HepG2 (cell line): ENCODE data around the gene PKD1L1. TPM values are rescaled to one million over a fixed set of nuclear protein-coding genes. Genes with fewer than 3 reads are reported as not detected.

ENCODE experiments used
- GFI1 ChIP-seq: sonication (generic); formaldehyde crosslinking; IDR thresholded peaks from 2 replicates; pipeline ENCODE4 v1.5.0; 2020; ENCODE audit warnings: missing genetic modification reagents, mild to moderate bottlenecking, borderline replicate concordance
- HDAC2 ChIP-seq: sonication (generic); formaldehyde crosslinking; IDR thresholded peaks from 2 replicates; pipeline ENCODE4 v1.4.0; 2020; ENCODE audit warnings: missing genetic modification reagents
- HOXA9 ChIP-seq: sonication (generic); formaldehyde crosslinking; IDR thresholded peaks from 2 replicates; pipeline ENCODE4 v1.8.1; 2022; ENCODE audit warnings: missing genetic modification reagents, mild to moderate bottlenecking, moderate library complexity, borderline replicate concordance
- JDP2 ChIP-seq: sonication (generic); formaldehyde crosslinking; IDR thresholded peaks from 2 replicates; pipeline ENCODE4 v1.8.1; 2022; ENCODE audit warnings: missing genetic modification reagents, borderline replicate concordance
- NR2F6 ChIP-seq, 2 experiments: IDR thresholded peaks; 2 replicates each; pipeline ENCODE4 v1.6.1; 2016; ENCODE audit warnings: antibody characterized with exemption in 1 of 2, mild to moderate bottlenecking in 1 of 2
- NR3C1 ChIP-seq: sonication (generic); formaldehyde crosslinking; IDR thresholded peaks from 2 replicates; pipeline ENCODE4 v1.4.0; 2020; ENCODE audit warnings: missing genetic modification reagents
- SMARCC2 ChIP-seq: fragments of 450-650 bp; IDR thresholded peaks from 2 replicates; pipeline ENCODE4 v1.6.1; 2017; ENCODE audit warnings: antibody characterized with exemption, mild to moderate bottlenecking
- TOPORS ChIP-seq: sonication (generic); formaldehyde crosslinking; IDR thresholded peaks from 2 replicates; pipeline ENCODE4 v1.8.0; 2023; ENCODE audit warnings: mild to moderate bottlenecking, missing genetic modification reagents
- UBTF ChIP-seq: sonication (generic); formaldehyde crosslinking; IDR thresholded peaks from 2 replicates; pipeline ENCODE4 v1.4.0; 2020; ENCODE audit warnings: mild to moderate bottlenecking, missing genetic modification reagents
- ZMAT5 ChIP-seq: sonication (generic); formaldehyde crosslinking; IDR thresholded peaks from 2 replicates; pipeline ENCODE4 v1.5.0; 2020; ENCODE audit warnings: mild to moderate bottlenecking, low read depth, missing genetic modification reagents, borderline replicate concordance
- ZNF12 ChIP-seq: sonication (generic); formaldehyde crosslinking; IDR thresholded peaks from 2 replicates; pipeline ENCODE4 v1.5.0; 2020; ENCODE audit warnings: missing genetic modification reagents
- ZNF552 ChIP-seq: sonication (generic); formaldehyde crosslinking; IDR thresholded peaks from 2 replicates; pipeline ENCODE4 v1.9.0; 2022; ENCODE audit warnings: missing genetic modification reagents, mild to moderate bottlenecking, borderline replicate concordance
- polyA plus RNA-seq, 8 experiments: library from polyadenylated mRNA; depleted of rRNA in 3 of 8; stranded (reverse) in 7 of 8; unstranded in 1 of 8; fragments of >200 nt; fragmentation: Illumina TruSeq in 4 of 8; extraction: Trizol in 4 of 8; gene quantifications; 2 replicates each; pipeline versions ENCODE4 v1.2.1 to v1.2.3, GENCODE V29; 2011 to 2016; ENCODE audit warnings: low read depth in 4 of 8, missing spikeins in 1 of 8, mixed read lengths in 1 of 8; ENCODE audit not compliant: insufficient read depth in 1 of 8
- total RNA-seq, 5 experiments: library from RNA; depleted of rRNA; stranded (reverse); fragments of >200 nt; fragmentation: Illumina TruSeq; extraction: Trizol; gene quantifications; 2 replicates each; pipeline ENCODE4 v1.2.3, GENCODE V29; 2016; ENCODE audit warnings: low read depth in 1 of 5
- TF ChIP-seq, protein P1 (sequence below): sonication (generic); formaldehyde crosslinking; IDR thresholded peaks from 2 replicates; pipeline ENCODE4 v1.8.0; 2022; ENCODE audit warnings: mild to moderate bottlenecking, missing genetic modification reagents; ENCODE audit not compliant: insufficient replicate concordance
- TF ChIP-seq, protein P2 (sequence below): sonication (generic); formaldehyde crosslinking; IDR thresholded peaks from 2 replicates; pipeline ENCODE4 v1.5.1; 2020; ENCODE audit warnings: mild to moderate bottlenecking, missing genetic modification reagents, borderline replicate concordance
- TF ChIP-seq, protein P3 (sequence below): sonication (generic); formaldehyde crosslinking; IDR thresholded peaks from 2 replicates; pipeline ENCODE4 v1.8.0; 2022; ENCODE audit warnings: mild to moderate bottlenecking, missing genetic modification reagents, moderate library complexity

PKD1L1 gene
- total and polyA plus RNA-seq, 2 of the 13 experiments (the other 11 are each of a cell fraction or from before 2014, with no cell fraction given) = 0.01 TPM; not detected in 1

- TF ChIP-seq HDAC2 (CRISPR knock-in tag) (peak; percentile 72; the same call in 1 of the 2 replicates), TOPORS (no peak), ZNF12 (CRISPR knock-in tag) (peak; percentile 30; the same call in 1 of the 2 replicates), SMARCC2 (no peak), NR3C1 (no peak), ZNF552 (CRISPR knock-in tag) (no peak), JDP2 (CRISPR knock-in tag) (no peak), NR2F6 (IDR thresholded peaks at IDR 0.05) (peak; percentile 68), NR2F6 (CRISPR knock-in tag; IDR thresholded peaks at IDR 0.05) (peak; percentile 41; the same call in 1 of the 2 replicates), HOXA9 (CRISPR knock-in tag) (no peak), UBTF (peak; percentile 40; the same call in 1 of the 2 replicates), ZMAT5 (CRISPR knock-in tag) (no peak), GFI1 (CRISPR knock-in tag) (no peak; the same call in 1 of the 2 replicates)
- TF ChIP-seq, protein P1, sequence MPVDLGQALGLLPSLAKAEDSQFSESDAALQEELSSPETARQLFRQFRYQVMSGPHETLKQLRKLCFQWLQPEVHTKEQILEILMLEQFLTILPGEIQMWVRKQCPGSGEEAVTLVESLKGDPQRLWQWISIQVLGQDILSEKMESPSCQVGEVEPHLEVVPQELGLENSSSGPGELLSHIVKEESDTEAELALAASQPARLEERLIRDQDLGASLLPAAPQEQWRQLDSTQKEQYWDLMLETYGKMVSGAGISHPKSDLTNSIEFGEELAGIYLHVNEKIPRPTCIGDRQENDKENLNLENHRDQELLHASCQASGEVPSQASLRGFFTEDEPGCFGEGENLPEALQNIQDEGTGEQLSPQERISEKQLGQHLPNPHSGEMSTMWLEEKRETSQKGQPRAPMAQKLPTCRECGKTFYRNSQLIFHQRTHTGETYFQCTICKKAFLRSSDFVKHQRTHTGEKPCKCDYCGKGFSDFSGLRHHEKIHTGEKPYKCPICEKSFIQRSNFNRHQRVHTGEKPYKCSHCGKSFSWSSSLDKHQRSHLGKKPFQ (CRISPR knock-in tag) = no peak
- TF ChIP-seq, protein P2, sequence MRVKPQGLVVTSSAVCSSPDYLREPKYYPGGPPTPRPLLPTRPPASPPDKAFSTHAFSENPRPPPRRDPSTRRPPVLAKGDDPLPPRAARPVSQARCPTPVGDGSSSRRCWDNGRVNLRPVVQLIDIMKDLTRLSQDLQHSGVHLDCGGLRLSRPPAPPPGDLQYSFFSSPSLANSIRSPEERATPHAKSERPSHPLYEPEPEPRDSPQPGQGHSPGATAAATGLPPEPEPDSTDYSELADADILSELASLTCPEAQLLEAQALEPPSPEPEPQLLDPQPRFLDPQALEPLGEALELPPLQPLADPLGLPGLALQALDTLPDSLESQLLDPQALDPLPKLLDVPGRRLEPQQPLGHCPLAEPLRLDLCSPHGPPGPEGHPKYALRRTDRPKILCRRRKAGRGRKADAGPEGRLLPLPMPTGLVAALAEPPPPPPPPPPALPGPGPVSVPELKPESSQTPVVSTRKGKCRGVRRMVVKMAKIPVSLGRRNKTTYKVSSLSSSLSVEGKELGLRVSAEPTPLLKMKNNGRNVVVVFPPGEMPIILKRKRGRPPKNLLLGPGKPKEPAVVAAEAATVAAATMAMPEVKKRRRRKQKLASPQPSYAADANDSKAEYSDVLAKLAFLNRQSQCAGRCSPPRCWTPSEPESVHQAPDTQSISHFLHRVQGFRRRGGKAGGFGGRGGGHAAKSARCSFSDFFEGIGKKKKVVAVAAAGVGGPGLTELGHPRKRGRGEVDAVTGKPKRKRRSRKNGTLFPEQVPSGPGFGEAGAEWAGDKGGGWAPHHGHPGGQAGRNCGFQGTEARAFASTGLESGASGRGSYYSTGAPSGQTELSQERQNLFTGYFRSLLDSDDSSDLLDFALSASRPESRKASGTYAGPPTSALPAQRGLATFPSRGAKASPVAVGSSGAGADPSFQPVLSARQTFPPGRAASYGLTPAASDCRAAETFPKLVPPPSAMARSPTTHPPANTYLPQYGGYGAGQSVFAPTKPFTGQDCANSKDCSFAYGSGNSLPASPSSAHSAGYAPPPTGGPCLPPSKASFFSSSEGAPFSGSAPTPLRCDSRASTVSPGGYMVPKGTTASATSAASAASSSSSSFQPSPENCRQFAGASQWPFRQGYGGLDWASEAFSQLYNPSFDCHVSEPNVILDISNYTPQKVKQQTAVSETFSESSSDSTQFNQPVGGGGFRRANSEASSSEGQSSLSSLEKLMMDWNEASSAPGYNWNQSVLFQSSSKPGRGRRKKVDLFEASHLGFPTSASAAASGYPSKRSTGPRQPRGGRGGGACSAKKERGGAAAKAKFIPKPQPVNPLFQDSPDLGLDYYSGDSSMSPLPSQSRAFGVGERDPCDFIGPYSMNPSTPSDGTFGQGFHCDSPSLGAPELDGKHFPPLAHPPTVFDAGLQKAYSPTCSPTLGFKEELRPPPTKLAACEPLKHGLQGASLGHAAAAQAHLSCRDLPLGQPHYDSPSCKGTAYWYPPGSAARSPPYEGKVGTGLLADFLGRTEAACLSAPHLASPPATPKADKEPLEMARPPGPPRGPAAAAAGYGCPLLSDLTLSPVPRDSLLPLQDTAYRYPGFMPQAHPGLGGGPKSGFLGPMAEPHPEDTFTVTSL = peak; percentile 69; the same call in 1 of the 2 replicates
- TF ChIP-seq, protein P3, sequence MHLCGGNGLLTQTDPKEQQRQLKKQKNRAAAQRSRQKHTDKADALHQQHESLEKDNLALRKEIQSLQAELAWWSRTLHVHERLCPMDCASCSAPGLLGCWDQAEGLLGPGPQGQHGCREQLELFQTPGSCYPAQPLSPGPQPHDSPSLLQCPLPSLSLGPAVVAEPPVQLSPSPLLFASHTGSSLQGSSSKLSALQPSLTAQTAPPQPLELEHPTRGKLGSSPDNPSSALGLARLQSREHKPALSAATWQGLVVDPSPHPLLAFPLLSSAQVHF (CRISPR knock-in tag) = no peak
These were observed 161.6 kb downstream of the PKD1L1 start (continued) for GRCh38 chr7:47786557-47787248.
